Hepatocyte (in vitro differentiated cells): Measurements from ENCODE around the gene ARMH2.

Experiments
- CTCF ChIP-seq: fragments of 200-600 bp; sonication (generic); IDR thresholded peaks from 2 replicates; pipeline ENCODE4 v1.5.1; 2016; ENCODE audit warnings: antibody characterized with exemption, mild to moderate bottlenecking; ENCODE audit not compliant: poor library complexity
- EZH2 ChIP-seq: fragments of 200-600 bp; sonication (generic); IDR thresholded peaks from 2 replicates; pipeline ENCODE4 v1.6.1; 2016; ENCODE audit warnings: antibody characterized with exemption, mild to moderate bottlenecking, borderline replicate concordance
- EZH2phosphoT487 ChIP-seq: fragments of 200-600 bp; sonication (generic); IDR thresholded peaks from one replicate; pipeline ENCODE4 v1.6.1; 2018; ENCODE audit warnings: antibody characterized with exemption, mild to moderate bottlenecking, low read depth, moderate library complexity; ENCODE audit not compliant: unreplicated experiment, severe bottlenecking

GRCh38 chr6:24774696-24775519, 23.8 kb downstream of the ARMH2 start, which contains the start of gene GMNN:
- TF ChIP-seq EZH2, result no peak
- TF ChIP-seq EZH2phosphoT487, result no peak
- no peak for TF ChIP-seq CTCF
